Esophagus squamous epithelium (tissue), 5 donors: ENCODE measurements around the gene CROCC2. TPM values are rescaled to one million over a fixed set of nuclear protein-coding genes. Genes with fewer than 3 reads are reported as not detected.

Experiments
- DNase-seq: peaks from one replicate; lab custom pipeline; 2025; lab: John Stamatoyannopoulos, UW
- H3K27ac ChIP-seq, 4 donors: fragments of 200-600 bp; sonication (generic); one replicate each; pipeline ENCODE4 v1.5.1; 2016 to 2019; ENCODE audit warnings: mild to moderate bottlenecking in 1 of 4
- H3K27me3 ChIP-seq, 4 donors: fragments of 200-600 bp; sonication (generic); 1 replicate in 3 of 4; 2 replicates in 1 of 4; pipeline versions ENCODE4 v1.5.1 to v1.6.0; 2017 to 2021; ENCODE audit warnings: antibody characterized with exemption in 1 of 4
- H3K36me3 ChIP-seq, 3 donors: fragments of 200-600 bp; sonication (generic); one replicate each; pipeline ENCODE4 v1.5.1; 2016 to 2019
- H3K4me1 ChIP-seq, 3 donors: fragments of 200-600 bp; sonication (generic); one replicate each; pipeline ENCODE4 v1.5.1; 2017 to 2019
- H3K4me3 ChIP-seq, 4 donors: fragments of 200-600 bp; sonication (generic); 1 replicate in 3 of 4; 2 replicates in 1 of 4; pipeline ENCODE4 v1.5.1; 2016 to 2019; ENCODE audit warnings: mild to moderate bottlenecking in 2 of 4, moderate library complexity in 1 of 4
- H3K9me3 ChIP-seq, 3 donors: fragments of 200-600 bp; sonication (generic); one replicate each; pipeline ENCODE4 v1.5.1; 2016 to 2019
- POLR2A ChIP-seq, 4 donors: fragments of 450-650 bp; IDR thresholded peaks; one replicate each; pipeline ENCODE4 v1.6.1; 2017; ENCODE audit warnings: antibody characterized with exemption in 4 of 4, mild to moderate bottlenecking in 4 of 4, moderate library complexity in 3 of 4
- WGBS, 2 donors: methylation state at CpG; one replicate each; pipeline ENCODE4 v1.1.5; 2018; 5-methylcytosine and 5-hydroxymethylcytosine counted together
- intact Hi-C: fragments of 100-400 bp; cut with DNase I; formaldehyde crosslinking; loops from one replicate; pipeline ENCODE4 v1.15.0; 2022
- total RNA-seq, 4 donors: library from RNA; depleted of rRNA; stranded (reverse); fragments of >200 nt; gene quantifications; one replicate each; pipeline ENCODE4 v1.1.0, GENCODE V29; 2016
- TF ChIP-seq, protein P1 (sequence below), 6 experiments: fragments of 450-650 bp in 4 of 6; fragments of 200-600 bp in 2 of 6; sonication (generic) in 2 of 6; IDR thresholded peaks; one replicate each; pipeline ENCODE4 v1.5.1; 2016 to 2019; ENCODE audit warnings: antibody characterized with exemption in 6 of 6, mild to moderate bottlenecking in 4 of 6, moderate library complexity in 4 of 6
- donor health status: DM: yes; HTN: yes; CAD: no.

Gene CROCC2
- total RNA-seq, 4 donors from 2014 or later: not detected

DNA sequence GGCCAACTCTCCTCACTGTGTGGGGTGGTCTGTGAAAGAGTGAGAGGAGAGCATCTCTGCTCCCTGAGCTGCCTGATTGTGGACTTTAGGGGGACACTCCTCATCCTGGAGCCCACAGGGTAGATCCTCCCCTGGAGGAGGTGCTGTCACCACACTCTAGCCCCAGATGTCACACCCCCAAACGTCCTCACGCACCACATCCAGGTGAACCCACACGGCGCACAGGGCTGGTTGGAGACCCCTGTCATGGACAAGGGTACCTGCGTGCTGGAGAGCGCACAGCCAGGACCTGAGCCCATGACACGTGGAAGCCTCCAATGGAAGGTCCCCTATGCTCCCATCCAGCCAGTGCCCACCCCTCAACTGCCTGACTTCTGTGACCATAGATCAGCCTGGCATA, 27.0 kb upstream of the CROCC2 start:
- no peak overlapping the region for H3K27ac ChIP-seq
- no peak overlapping the region for H3K4me3 ChIP-seq
- no peaks in the 10 kb centered on the region for H3K27me3 ChIP-seq
- WGBS, 2 donors: 72 to 74% methylated on average over 3 to 4 of the region's 7 CpGs
- H3K36me3 ChIP-seq: no peaks in the 10 kb centered on the region
- intact Hi-C loops: no loop called here
- DNase-seq: no peak
- H3K4me1 ChIP-seq: no peaks in the 10 kb centered on the region
- no peak for TF ChIP-seq POLR2A (IDR thresholded peaks at IDR 0.05)
- TF ChIP-seq, protein P1, sequence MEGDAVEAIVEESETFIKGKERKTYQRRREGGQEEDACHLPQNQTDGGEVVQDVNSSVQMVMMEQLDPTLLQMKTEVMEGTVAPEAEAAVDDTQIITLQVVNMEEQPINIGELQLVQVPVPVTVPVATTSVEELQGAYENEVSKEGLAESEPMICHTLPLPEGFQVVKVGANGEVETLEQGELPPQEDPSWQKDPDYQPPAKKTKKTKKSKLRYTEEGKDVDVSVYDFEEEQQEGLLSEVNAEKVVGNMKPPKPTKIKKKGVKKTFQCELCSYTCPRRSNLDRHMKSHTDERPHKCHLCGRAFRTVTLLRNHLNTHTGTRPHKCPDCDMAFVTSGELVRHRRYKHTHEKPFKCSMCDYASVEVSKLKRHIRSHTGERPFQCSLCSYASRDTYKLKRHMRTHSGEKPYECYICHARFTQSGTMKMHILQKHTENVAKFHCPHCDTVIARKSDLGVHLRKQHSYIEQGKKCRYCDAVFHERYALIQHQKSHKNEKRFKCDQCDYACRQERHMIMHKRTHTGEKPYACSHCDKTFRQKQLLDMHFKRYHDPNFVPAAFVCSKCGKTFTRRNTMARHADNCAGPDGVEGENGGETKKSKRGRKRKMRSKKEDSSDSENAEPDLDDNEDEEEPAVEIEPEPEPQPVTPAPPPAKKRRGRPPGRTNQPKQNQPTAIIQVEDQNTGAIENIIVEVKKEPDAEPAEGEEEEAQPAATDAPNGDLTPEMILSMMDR (IDR thresholded peaks at IDR 0.05): no peak
- no peaks in the 10 kb centered on the region for H3K9me3 ChIP-seq

GRCh38 chr2:240881913-240882312, 24.2 kb upstream of the CROCC2 start:
- intact Hi-C loops: no loop called here
- no peak for DNase-seq
- no peaks in the 10 kb centered on the region for H3K27me3 ChIP-seq
- no peaks in the 10 kb centered on the region for H3K4me1 ChIP-seq
- H3K9me3 ChIP-seq: no peaks in the 10 kb centered on the region
- H3K4me3 ChIP-seq: no peak overlapping the region
- H3K27ac ChIP-seq: no peak overlapping the region
- TF ChIP-seq, protein P1 (IDR thresholded peaks at IDR 0.05): no peak
- TF ChIP-seq POLR2A (IDR thresholded peaks at IDR 0.05): no peak
- peaks cover 0 to 18% (median 0%) of the 10 kb centered on the region in 3 donors for H3K36me3 ChIP-seq
- 48 to 66% methylated on average over 6 of the region's 6 CpGs for WGBS, 2 donors

DNA sequence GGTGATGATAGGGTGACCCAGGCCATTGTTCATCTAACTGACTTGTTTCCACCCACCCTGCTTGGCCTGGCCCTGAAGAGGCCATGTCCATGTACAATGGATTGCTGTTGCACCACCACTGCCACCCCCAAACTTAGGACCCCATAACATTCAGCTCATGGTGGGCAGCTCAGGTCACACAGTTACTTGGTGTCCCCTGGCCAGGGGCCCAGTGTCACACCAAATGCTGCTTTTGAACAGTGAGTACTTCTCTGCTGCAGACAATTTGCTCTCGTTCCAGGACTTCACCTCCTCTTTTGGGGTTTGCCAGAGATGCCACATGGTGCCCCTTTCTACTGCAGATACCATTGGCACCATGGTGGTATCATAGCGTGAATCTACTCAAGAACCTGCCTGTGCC, 21.9 kb upstream of the CROCC2 start:
- TF ChIP-seq POLR2A (IDR thresholded peaks at IDR 0.05): no peak
- intact Hi-C loops: no loop called here
- H3K36me3 ChIP-seq: peaks cover 0 to 41% (median 2%) of the 10 kb centered on the region in 3 donors
- H3K4me1 ChIP-seq: peaks cover 0 to 3% (median 0%) of the 10 kb centered on the region in 3 donors
- no peak overlapping the region for H3K4me3 ChIP-seq
- WGBS, 2 donors: 90 to 100% methylated on average over 1 to 2 of the region's 2 CpGs
- H3K27ac ChIP-seq: no peak overlapping the region
- H3K27me3 ChIP-seq: no peaks in the 10 kb centered on the region
- no peak for DNase-seq
- H3K9me3 ChIP-seq: no peaks in the 10 kb centered on the region

GRCh38 chr2:240884745-240885144, 21.4 kb upstream of the CROCC2 start:
- no peak for DNase-seq
- Histone ChIP-seq H3K27me3 (no peaks in the 10 kb centered on the region), H3K9me3 (no peaks in the 10 kb centered on the region), H3K4me3 (no peak overlapping the region), H3K36me3 (peaks cover 0 to 46% (median 4%) of the 10 kb centered on the region in 3 donors), H3K4me1 (peaks cover 0 to 8% (median under 1%) of the 10 kb centered on the region in 3 donors), H3K27ac (no peak overlapping the region)
- no peak for TF ChIP-seq POLR2A (IDR thresholded peaks at IDR 0.05)
- TF ChIP-seq, protein P1 (IDR thresholded peaks at IDR 0.05): no peak
- intact Hi-C loops: no loop called here
- WGBS, 2 donors: 72 to 88% methylated on average over 3 of the region's 3 CpGs

- TF ChIP-seq, protein P1 (IDR thresholded peaks at IDR 0.05): no peak
- no peak for TF ChIP-seq POLR2A (IDR thresholded peaks at IDR 0.05)
- Histone ChIP-seq H3K4me3 (no peak overlapping the region), H3K27ac (no peak overlapping the region), H3K9me3 (no peaks in the 10 kb centered on the region), H3K4me1 (peaks cover 0 to 14% (median 3%) of the 10 kb centered on the region in 3 donors), H3K27me3 (no peaks in the 10 kb centered on the region), H3K36me3 (peaks cover 0 to 54% (median 4%) of the 10 kb centered on the region in 3 donors)
- no peak for DNase-seq
- WGBS, 2 donors: no CpG with 5 or more reads among the region's 1 CpG
- intact Hi-C loops: no loop called here
Observed at GRCh38 chr2:240885566-240885965, 20.6 kb upstream of the CROCC2 start.
